DOHH2 (cell line): ENCODE results near the gene GALNT18.

Source experiments
- H3F3A ChIP-seq: fragments of 200-600 bp; sonication (generic), shearing (Covaris generic); 2 replicates; pipeline ENCODE4 v1.6.0; 2016; ENCODE audit warnings: antibody characterized with exemption, mild to moderate bottlenecking; ENCODE audit not compliant: control insufficient read depth, insufficient read depth
- H3K27ac ChIP-seq: fragments of 200-600 bp; sonication (generic); 2 replicates; pipeline ENCODE4 v1.5.1; 2014; ENCODE audit warnings: low read depth, mild to moderate bottlenecking, low read length, moderate library complexity
- H3K27me3 ChIP-seq: fragments of 200-600 bp; sonication (generic); 2 replicates; pipeline ENCODE4 v1.6.1; 2014; ENCODE audit warnings: mild to moderate bottlenecking, low read length, mixed read lengths; ENCODE audit not compliant: control insufficient read depth
- H3K36me3 ChIP-seq: fragments of 200-600 bp; sonication (generic); 2 replicates; pipeline ENCODE4 v1.6.1; 2014; ENCODE audit warnings: mild to moderate bottlenecking, low read length, moderate library complexity, mixed read lengths; ENCODE audit not compliant: control insufficient read depth
- H3K4me1 ChIP-seq: fragments of 200-600 bp; sonication (generic); 2 replicates; pipeline ENCODE4 v1.6.1; 2014; ENCODE audit warnings: mild to moderate bottlenecking, low read length, mixed read lengths; ENCODE audit not compliant: control insufficient read depth
- H3K4me2 ChIP-seq: fragments of 200-600 bp; sonication (generic); 2 replicates; pipeline ENCODE4 v1.6.0; 2014; ENCODE audit warnings: mild to moderate bottlenecking, low read length, moderate library complexity
- H3K4me3 ChIP-seq: fragments of 200-600 bp; sonication (generic); 2 replicates; pipeline ENCODE4 v1.5.1; 2014; ENCODE audit warnings: mild to moderate bottlenecking, low read length, mixed read lengths
- H3K79me2 ChIP-seq: fragments of 200-600 bp; sonication (generic); 2 replicates; pipeline ENCODE4 v1.6.1; 2014; ENCODE audit warnings: mild to moderate bottlenecking, low read length, mixed read lengths; ENCODE audit not compliant: control insufficient read depth
- H3K9me2 ChIP-seq: fragments of 200-600 bp; sonication (generic); replicated peaks from 2 replicates; pipeline ENCODE4 v1.6.1; 2014; ENCODE audit warnings: mild to moderate bottlenecking, low read length, mixed read lengths; ENCODE audit not compliant: control insufficient read depth
- H3K9me3 ChIP-seq: fragments of 200-600 bp; sonication (generic); 2 replicates; pipeline ENCODE4 v1.6.1; 2014; ENCODE audit warnings: antibody characterized with exemption, low read length, mixed read lengths; ENCODE audit not compliant: control insufficient read depth, insufficient read depth
- H4K20me1 ChIP-seq: fragments of 200-600 bp; sonication (generic); 2 replicates; pipeline ENCODE4 v1.6.0; 2014; ENCODE audit warnings: low read depth, mild to moderate bottlenecking, antibody characterized with exemption, low read length, moderate library complexity; ENCODE audit not compliant: control insufficient read depth, insufficient read depth
- CTCF ChIP-seq: fragments of 200-600 bp; sonication (generic); IDR thresholded peaks from one replicate; pipeline ENCODE4 v1.5.1; 2014; ENCODE audit warnings: antibody characterized with exemption, mild to moderate bottlenecking, low read depth, low read length; ENCODE audit not compliant: poor library complexity, severe bottlenecking
- EZH2phosphoT487 ChIP-seq: fragments of 200-600 bp; sonication (generic); IDR thresholded peaks from 2 replicates; pipeline ENCODE4 v1.6.1; 2017; ENCODE audit warnings: borderline replicate concordance, mild to moderate bottlenecking, antibody characterized with exemption, low read length, moderate library complexity, mixed read lengths

Gene GALNT18

GRCh38 chr11:11389238-11389637 lies 232.6 kb downstream of the GALNT18 start:
- Histone ChIP-seq H3K4me3 (no peak overlapping the region), H3F3A (no peaks in the 10 kb centered on the region), H3K4me2 (no peak overlapping the region), H3K36me3 (no peaks in the 10 kb centered on the region), H3K27me3 (no peaks in the 10 kb centered on the region), H3K27ac (no peak overlapping the region), H4K20me1 (no peaks in the 10 kb centered on the region), H3K9me2 (no peaks in the 10 kb centered on the region), H3K9me3 (no peaks in the 10 kb centered on the region), H3K79me2 (no peaks in the 10 kb centered on the region), H3K4me1 (no peaks in the 10 kb centered on the region)
- TF ChIP-seq CTCF (no peak), EZH2phosphoT487 (no peak)

GRCh38 chr11:11387622-11388305 lies 234.0 kb downstream of the GALNT18 start:
- H3K9me2 ChIP-seq: no peaks in the 10 kb centered on the region
- H3F3A ChIP-seq: no peaks in the 10 kb centered on the region
- no peak overlapping the region for H3K4me2 ChIP-seq
- H4K20me1 ChIP-seq: no peaks in the 10 kb centered on the region
- H3K36me3 ChIP-seq: no peaks in the 10 kb centered on the region
- no peaks in the 10 kb centered on the region for H3K79me2 ChIP-seq
- no peaks in the 10 kb centered on the region for H3K9me3 ChIP-seq
- H3K4me1 ChIP-seq: no peaks in the 10 kb centered on the region
- H3K27ac ChIP-seq: no peak overlapping the region
- TF ChIP-seq EZH2phosphoT487 (no peak), CTCF (no peak)
- no peaks in the 10 kb centered on the region for H3K27me3 ChIP-seq
- no peak overlapping the region for H3K4me3 ChIP-seq

- Histone ChIP-seq H4K20me1 (no peaks in the 10 kb centered on the region), H3K9me3 (no peaks in the 10 kb centered on the region), H3F3A (no peaks in the 10 kb centered on the region), H3K27ac (no peak overlapping the region), H3K4me1 (no peaks in the 10 kb centered on the region), H3K27me3 (no peaks in the 10 kb centered on the region), H3K79me2 (no peaks in the 10 kb centered on the region), H3K4me2 (no peak overlapping the region), H3K9me2 (no peaks in the 10 kb centered on the region), H3K4me3 (no peak overlapping the region), H3K36me3 (no peaks in the 10 kb centered on the region)
- no peak for TF ChIP-seq CTCF
- TF ChIP-seq EZH2phosphoT487: no peak
Measured at GRCh38 chr11:11387207-11387606, 234.6 kb downstream of the GALNT18 start.
